GM18870 (cell line): ENCODE results near the gene ANP32B.
"Not testable (repeated sequence)": the region's sequence is repeated elsewhere in the genome, so short reads cannot be mapped to it uniquely, and the experiment has no call there.

ENCODE experiments used
- ATAC-seq: cut with Tn5 transposase; IDR thresholded peaks from one replicate; pipeline ENCODE4 v1.9.1; 2021; ENCODE audit warnings: moderate library complexity; ENCODE audit not compliant: unreplicated experiment

Gene ANP32B

DNA sequence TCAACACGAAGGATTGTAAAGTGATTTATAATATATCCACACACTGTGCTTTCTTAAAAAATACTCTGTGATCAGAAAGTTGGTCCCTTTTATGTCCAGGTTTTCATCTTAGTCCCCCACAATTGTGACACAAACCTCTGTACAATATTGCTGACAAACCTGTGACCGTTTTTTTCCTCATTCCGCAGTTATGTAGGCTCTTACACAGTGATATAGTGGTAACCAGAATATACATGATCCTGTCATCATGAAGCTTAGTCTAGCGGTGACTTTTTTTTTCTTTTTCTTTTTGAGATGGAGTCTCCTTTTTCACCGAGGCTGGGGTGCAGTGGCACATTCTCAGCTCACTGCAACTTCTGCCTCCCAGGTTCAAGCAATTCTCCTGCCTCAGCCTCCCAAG lies 8.7 kb downstream of the ANP32B start:
- no peak for ATAC-seq

DNA sequence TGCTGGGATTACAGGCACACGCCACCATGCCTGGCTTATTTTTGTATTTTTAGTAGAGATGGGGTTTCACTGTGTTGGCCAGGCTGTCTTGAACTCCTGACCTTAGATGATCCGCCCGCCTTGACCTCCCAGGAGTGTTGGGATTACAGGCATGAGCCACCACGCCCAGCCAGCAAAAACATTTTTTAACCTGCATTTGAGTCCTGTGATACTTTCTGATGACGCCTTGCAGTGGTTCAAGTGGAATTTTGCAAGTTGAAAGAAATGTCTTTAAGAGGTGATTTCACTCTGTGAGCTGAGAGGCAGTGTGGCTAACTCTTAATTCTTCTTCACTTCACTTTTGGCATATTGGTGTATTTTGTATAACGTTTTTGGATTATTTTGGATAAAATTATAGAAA lies 9.1 kb downstream of the ANP32B start:
- no peak for ATAC-seq

GRCh38 chr9:97993000-97993399 lies 9.9 kb downstream of the ANP32B start:
- ATAC-seq: no peak

DNA sequence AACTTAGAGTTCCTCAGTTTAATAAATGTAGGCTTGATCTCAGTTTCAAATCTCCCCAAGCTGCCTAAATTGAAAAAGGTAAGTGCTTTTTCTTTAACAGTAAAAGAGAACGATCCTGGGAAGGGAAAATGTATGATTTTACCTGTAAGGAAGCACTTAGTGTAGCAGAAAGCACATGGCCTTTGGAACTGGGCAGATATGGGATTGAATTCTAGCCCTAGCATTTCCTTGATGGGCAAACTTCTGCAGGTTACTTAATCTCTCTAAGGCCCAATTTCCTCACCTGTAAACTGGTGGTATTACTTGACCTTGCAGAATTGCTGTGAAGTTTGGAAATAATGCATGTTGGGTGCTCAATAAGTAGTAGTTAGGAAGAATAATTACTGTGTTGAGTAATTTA lies 11.6 kb downstream of the ANP32B start:
- no peak for ATAC-seq

DNA sequence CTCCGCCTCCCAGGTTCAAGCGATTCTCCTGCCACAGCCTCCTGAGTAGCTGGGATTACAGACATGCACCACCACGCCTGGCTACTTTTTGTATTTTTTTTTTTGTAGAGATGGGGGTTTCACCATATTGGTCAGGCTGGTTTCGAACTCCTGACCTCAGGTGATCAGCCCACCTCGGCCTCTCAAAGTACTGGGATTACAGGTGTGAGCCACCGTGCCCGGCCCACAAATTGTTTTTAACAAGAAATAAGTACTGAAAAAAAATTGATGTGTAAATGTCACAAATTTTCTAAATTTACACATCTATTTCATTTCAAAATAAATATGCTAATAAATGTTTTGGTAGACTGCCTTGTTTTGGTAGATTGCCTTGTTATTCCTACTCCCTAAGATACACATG lies 13.5 kb downstream of the ANP32B start:
- not testable (repeated sequence) for ATAC-seq

DNA sequence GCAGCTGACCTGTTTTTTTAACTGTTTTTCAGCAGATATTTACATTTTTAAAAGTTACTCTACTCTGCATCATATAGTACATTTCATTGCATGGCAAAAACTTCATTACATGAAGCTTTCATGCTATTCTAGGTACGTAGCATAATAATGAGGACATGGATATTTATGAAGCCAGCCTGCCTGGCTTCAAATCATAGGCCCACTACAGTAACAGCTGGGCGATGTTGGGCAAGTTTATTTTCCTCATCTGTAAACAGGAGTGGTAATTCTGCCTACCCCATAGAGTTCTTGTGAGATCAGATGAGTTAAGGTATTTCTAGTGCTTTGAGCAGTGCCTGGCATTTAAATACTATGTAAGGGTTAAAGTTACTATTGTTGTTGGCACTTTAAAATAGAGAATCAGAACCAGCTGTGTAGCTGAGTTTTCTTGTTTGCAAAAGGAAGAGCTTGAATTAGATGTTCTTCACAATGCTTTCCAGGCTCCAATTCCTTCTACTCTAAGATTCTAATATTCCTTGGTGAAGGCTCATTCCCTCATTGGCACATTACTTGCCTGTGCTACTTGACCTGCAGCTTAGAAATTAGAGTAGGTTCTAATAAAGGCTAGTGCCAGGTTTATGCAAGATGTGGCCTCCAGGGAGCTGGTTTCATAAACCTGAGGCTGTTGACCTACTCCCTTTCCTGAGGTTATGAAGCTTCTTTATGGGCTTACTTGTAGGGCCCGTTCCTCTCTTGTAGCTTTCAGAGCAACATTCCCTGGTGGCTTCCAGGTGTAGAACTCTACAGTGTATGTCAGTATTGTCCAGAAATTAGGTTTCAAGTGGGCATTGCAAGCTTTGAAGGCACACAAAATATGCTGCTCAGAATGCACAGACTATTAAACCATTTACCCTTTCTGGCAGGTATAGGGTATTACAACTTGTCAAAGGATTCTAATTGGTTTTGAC lies 14.5 kb downstream of the ANP32B start:
- no peak for ATAC-seq

DNA sequence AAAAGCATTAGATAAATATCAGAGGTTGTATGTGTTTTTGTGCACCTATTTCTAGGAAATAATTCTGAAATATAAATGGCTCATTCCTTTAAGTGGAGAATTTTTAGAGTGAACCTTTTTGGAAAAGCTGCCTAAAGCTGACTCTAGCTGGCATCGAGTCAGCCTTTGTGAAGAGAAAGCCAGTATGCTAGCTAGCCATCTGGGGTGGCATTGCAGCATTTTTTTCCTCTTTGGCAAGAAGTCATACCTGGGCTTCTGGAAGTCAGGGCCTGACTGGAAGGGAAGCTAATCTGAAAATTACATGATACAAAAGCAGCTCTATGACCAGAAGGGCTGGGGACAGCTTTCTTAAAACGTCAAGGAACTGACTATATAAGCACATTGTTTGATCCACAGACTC lies 19.7 kb downstream of the ANP32B start:
- no peak for ATAC-seq

GRCh38 chr9:98006127-98006796 lies 23.1 kb downstream of the ANP32B start:
- ATAC-seq: no peak

- ATAC-seq: no peak
These were observed 24.2 kb downstream of the ANP32B start for GRCh38 chr9:98007251-98007928.

DNA sequence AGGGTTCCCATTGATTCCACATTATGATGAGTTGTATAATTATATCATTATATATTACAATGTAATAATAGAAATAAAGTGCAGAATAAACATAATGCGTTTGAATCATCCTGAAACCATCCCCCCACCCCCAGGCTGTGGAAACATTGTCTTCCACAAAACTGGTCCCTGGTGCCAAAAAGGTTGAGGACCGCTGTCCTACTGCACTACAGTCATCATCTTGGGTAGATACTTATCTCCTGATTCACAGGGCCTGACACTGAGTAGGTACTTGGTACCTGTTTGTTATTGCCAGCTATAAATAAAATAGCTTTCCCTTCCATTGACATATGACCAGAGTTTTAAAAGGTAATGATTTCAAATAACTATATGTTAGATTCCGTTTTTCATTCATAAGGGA lies 25.6 kb downstream of the ANP32B start:
- no peak for ATAC-seq

GRCh38 chr9:98009437-98009836 lies 26.3 kb downstream of the ANP32B start:
- no peak for ATAC-seq

DNA sequence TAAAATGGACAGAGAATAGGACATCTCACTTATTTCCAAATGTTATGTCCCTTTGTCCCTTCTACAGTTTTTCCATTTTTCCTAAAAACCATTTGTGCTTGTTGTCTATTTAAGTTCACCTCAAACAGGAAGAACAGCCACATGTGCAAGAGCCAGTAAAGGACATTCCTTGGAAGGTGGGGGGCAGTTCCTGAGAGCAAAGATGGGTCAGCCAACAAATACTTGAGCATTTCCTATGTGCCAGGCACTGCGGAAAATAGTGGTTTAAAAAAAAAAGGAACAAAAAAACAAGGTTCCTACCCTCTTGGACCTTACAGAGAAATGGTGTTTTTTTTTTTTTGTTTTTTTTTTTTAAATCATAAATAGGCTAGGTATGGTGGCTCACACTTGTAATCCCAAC lies 26.8 kb downstream of the ANP32B start:
- no peak for ATAC-seq

GRCh38 chr9:98010445-98010844 lies 27.3 kb downstream of the ANP32B start:
- ATAC-seq: no peak

GRCh38 chr9:98011122-98011521 lies 28.0 kb downstream of the ANP32B start:
- no peak for ATAC-seq

DNA sequence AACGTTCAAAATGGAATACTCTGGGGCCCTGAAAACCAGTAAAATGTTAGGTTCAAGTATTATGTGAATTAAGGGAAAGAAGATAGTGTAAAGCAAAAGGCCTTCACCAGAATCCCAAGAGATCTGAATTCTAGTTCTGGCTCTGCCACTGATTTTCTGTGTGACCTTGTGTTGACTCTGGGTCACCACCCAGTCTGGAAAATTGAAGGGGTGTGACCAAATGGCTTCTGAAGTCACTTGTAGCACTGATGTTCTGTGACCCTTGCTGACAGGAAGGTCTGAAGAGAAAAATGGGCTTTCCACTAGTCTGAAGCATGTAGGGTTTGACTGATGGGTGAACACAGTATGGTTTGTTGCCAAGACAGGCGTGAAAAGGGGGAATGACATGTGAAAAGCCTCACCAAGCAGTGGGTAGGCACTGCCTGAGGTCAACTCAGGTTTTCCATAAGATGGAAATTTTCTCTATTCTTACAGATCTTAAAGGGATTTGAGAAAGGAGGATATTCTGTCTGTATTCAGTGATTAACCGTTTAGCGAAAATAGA lies 33.1 kb downstream of the ANP32B start:
- no peak for ATAC-seq

DNA sequence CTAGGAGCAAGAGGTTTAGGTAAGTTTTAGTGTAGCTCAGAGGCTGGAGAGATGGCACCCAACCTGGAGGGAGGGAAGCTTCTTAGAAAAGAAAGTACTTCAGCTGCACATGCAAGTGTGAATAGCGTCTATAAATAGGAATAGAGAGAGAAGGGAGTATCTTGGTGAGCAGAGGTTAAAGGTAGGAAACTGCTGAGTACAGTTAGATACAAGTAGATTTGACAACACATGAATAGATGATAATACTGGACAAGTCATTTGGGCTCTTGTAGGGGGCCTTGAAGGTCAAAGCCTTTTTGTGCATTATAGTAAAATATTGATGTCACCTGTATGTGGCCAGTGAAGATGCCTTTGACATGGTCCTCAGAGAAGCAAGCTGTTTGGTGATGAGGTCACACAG lies 34.2 kb downstream of the ANP32B start:
- ATAC-seq: no peak

DNA sequence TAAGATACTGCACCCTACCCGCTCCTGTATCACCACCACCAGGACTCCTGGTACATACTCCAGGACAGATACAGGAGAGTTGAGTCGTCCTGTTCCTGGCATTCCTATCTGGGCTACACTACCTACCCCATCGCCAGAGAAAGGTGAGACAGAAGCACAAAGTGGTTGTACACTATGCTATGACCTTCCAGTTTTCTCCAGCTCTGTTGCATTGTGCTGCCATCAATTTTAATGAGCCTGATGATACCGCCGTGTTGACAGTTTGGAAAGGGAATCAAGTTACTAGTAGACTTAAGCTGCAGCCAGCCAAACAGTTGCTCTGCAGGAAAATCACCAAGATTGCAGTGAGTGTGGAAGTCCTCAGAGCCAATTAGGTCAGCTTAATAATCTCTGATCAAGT lies 35.2 kb downstream of the ANP32B start:
- no peak for ATAC-seq

GRCh38 chr9:98019098-98019497 lies 36.0 kb downstream of the ANP32B start:
- no peak for ATAC-seq

GRCh38 chr9:98019869-98020268 lies 36.7 kb downstream of the ANP32B start:
- ATAC-seq: not testable (repeated sequence)

- no peak for ATAC-seq
These were observed 37.5 kb downstream of the ANP32B start for GRCh38 chr9:98020476-98021145.
